SJCRH30 (cell line): ENCODE data around the gene TMTC1. TPM values are rescaled to one million over a fixed set of nuclear protein-coding genes. Genes with fewer than 3 reads are reported as not detected.

Source experiments
- DNase-seq, 2 experiments: peaks; one replicate each; pipeline ENCODE4 v3.0.0-alpha.2; 2015 to 2020
- H3K27ac ChIP-seq: fragments of 250-450 bp; sonication (Bioruptor Pico); 2 replicates; pipeline ENCODE4 v1.5.1; 2020; ENCODE audit warnings: mild to moderate bottlenecking, moderate library complexity
- H3K27me3 ChIP-seq: fragments of 250-450 bp; sonication (Bioruptor Pico); 2 replicates; pipeline ENCODE4 v1.5.1; 2020; ENCODE audit warnings: mild to moderate bottlenecking, moderate library complexity
- H3K36me3 ChIP-seq: fragments of 250-450 bp; sonication (Bioruptor Pico); 2 replicates; pipeline ENCODE4 v1.5.1; 2020; ENCODE audit warnings: mild to moderate bottlenecking, moderate library complexity
- H3K4me1 ChIP-seq: fragments of 250-450 bp; sonication (Bioruptor Pico); 2 replicates; pipeline ENCODE4 v1.5.1; 2020; ENCODE audit warnings: mild to moderate bottlenecking, moderate library complexity
- H3K4me3 ChIP-seq: fragments of 250-450 bp; sonication (Bioruptor Pico); 2 replicates; pipeline ENCODE4 v1.5.1; 2020; ENCODE audit warnings: mild to moderate bottlenecking, moderate library complexity
- H3K9me3 ChIP-seq: fragments of 250-450 bp; sonication (Bioruptor Pico); replicated peaks from 2 replicates; pipeline ENCODE4 v1.5.1; 2020; ENCODE audit warnings: mild to moderate bottlenecking, moderate library complexity
- total RNA-seq: library from RNA; depleted of rRNA; stranded (reverse); fragments of >200 nt; shearing (Covaris generic); gene quantifications from 2 replicates; pipeline ENCODE4 v1.2.3, GENCODE V29; 2014

Gene TMTC1
- total RNA-seq, 1 experiment from 2014 or later: 129 TPM

- H3K4me3 ChIP-seq: no peak overlapping the region
- peaks cover under 1% of the 10 kb centered on the region; the same call in 1 of the 2 replicates for H3K4me1 ChIP-seq
- no peak overlapping the region for H3K27ac ChIP-seq
- H3K9me3 ChIP-seq: peaks cover 3% of the 10 kb centered on the region; the same call in 1 of the 2 replicates
- H3K36me3 ChIP-seq: peaks cover 55% of the 10 kb centered on the region
- no peak for DNase-seq
- H3K27me3 ChIP-seq: no peaks in the 10 kb centered on the region
Measured at GRCh38 chr12:29700761-29701481, 82.8 kb downstream of the TMTC1 start.

- peaks cover 3% of the 10 kb centered on the region; the same call in 1 of the 2 replicates for H3K9me3 ChIP-seq
- no peak overlapping the region for H3K27ac ChIP-seq
- H3K4me3 ChIP-seq: no peak overlapping the region
- DNase-seq: no peak
- no peaks in the 10 kb centered on the region for H3K4me1 ChIP-seq
- peaks cover 48% of the 10 kb centered on the region for H3K36me3 ChIP-seq
- no peaks in the 10 kb centered on the region for H3K27me3 ChIP-seq
Measured at GRCh38 chr12:29698756-29699155, 85.0 kb downstream of the TMTC1 start.

GRCh38 chr12:29695800-29696199 is 87.9 kb downstream of the TMTC1 start:
- H3K4me3 ChIP-seq: no peak overlapping the region
- no peak for DNase-seq
- no peaks in the 10 kb centered on the region for H3K4me1 ChIP-seq
- H3K27ac ChIP-seq: no peak overlapping the region
- H3K27me3 ChIP-seq: no peaks in the 10 kb centered on the region
- peaks cover 3% of the 10 kb centered on the region; the same call in 1 of the 2 replicates for H3K9me3 ChIP-seq
- peaks cover 37% of the 10 kb centered on the region for H3K36me3 ChIP-seq

- no peak overlapping the region for H3K27ac ChIP-seq
- peaks cover 3% of the 10 kb centered on the region; the same call in 1 of the 2 replicates for H3K9me3 ChIP-seq
- no peaks in the 10 kb centered on the region for H3K4me1 ChIP-seq
- H3K27me3 ChIP-seq: no peaks in the 10 kb centered on the region
- H3K36me3 ChIP-seq: peaks cover 34% of the 10 kb centered on the region
- no peak for DNase-seq
- H3K4me3 ChIP-seq: no peak overlapping the region
Measured at GRCh38 chr12:29695026-29695425, 88.7 kb downstream of the TMTC1 start.

GRCh38 chr12:29694002-29694401 is 89.7 kb downstream of the TMTC1 start:
- Histone ChIP-seq H3K9me3 (peaks cover 3% of the 10 kb centered on the region; the same call in 1 of the 2 replicates), H3K27ac (no peak overlapping the region), H3K27me3 (no peaks in the 10 kb centered on the region), H3K4me1 (no peaks in the 10 kb centered on the region), H3K4me3 (no peak overlapping the region), H3K36me3 (peaks cover 26% of the 10 kb centered on the region)
- no peak for DNase-seq

- no peak overlapping the region for H3K4me3 ChIP-seq
- no peaks in the 10 kb centered on the region for H3K4me1 ChIP-seq
- H3K27me3 ChIP-seq: no peaks in the 10 kb centered on the region
- H3K9me3 ChIP-seq: no peaks in the 10 kb centered on the region
- DNase-seq: no peak
- H3K27ac ChIP-seq: no peak overlapping the region
- H3K36me3 ChIP-seq: peaks cover 24% of the 10 kb centered on the region
Measured at GRCh38 chr12:29692237-29692636, 91.5 kb downstream of the TMTC1 start.

- no peak overlapping the region for H3K27ac ChIP-seq
- no peaks in the 10 kb centered on the region for H3K9me3 ChIP-seq
- no peaks in the 10 kb centered on the region for H3K27me3 ChIP-seq
- no peak for DNase-seq
- no peak overlapping the region for H3K4me3 ChIP-seq
- peaks cover 18% of the 10 kb centered on the region for H3K36me3 ChIP-seq
- no peaks in the 10 kb centered on the region for H3K4me1 ChIP-seq
Measured at GRCh38 chr12:29691161-29691854, 92.4 kb downstream of the TMTC1 start.

GRCh38 chr12:29690728-29691127 is 93.0 kb downstream of the TMTC1 start:
- H3K36me3 ChIP-seq: peaks cover 14% of the 10 kb centered on the region
- DNase-seq: no peak
- H3K4me3 ChIP-seq: no peak overlapping the region
- no peaks in the 10 kb centered on the region for H3K27me3 ChIP-seq
- H3K27ac ChIP-seq: no peak overlapping the region
- H3K4me1 ChIP-seq: no peaks in the 10 kb centered on the region
- H3K9me3 ChIP-seq: no peaks in the 10 kb centered on the region

GRCh38 chr12:29688914-29689313 is 94.8 kb downstream of the TMTC1 start:
- H3K36me3 ChIP-seq: peaks cover 8% of the 10 kb centered on the region
- H3K27me3 ChIP-seq: no peaks in the 10 kb centered on the region
- H3K4me3 ChIP-seq: no peak overlapping the region
- H3K4me1 ChIP-seq: no peaks in the 10 kb centered on the region
- DNase-seq: no peak
- H3K27ac ChIP-seq: no peak overlapping the region
- H3K9me3 ChIP-seq: no peaks in the 10 kb centered on the region

GRCh38 chr12:29682088-29682487 is 101.7 kb downstream of the TMTC1 start:
- no peaks in the 10 kb centered on the region for H3K27me3 ChIP-seq
- no peak overlapping the region for H3K4me3 ChIP-seq
- H3K9me3 ChIP-seq: no peaks in the 10 kb centered on the region
- H3K27ac ChIP-seq: no peak overlapping the region
- H3K36me3 ChIP-seq: peaks cover 14% of the 10 kb centered on the region
- H3K4me1 ChIP-seq: no peaks in the 10 kb centered on the region; the same call in 1 of the 2 replicates
- no peak for DNase-seq

GRCh38 chr12:29681370-29681769 is 102.4 kb downstream of the TMTC1 start:
- Histone ChIP-seq H3K4me3 (no peak overlapping the region), H3K9me3 (no peaks in the 10 kb centered on the region), H3K27me3 (no peaks in the 10 kb centered on the region), H3K27ac (no peak overlapping the region), H3K36me3 (peaks cover 14% of the 10 kb centered on the region), H3K4me1 (peaks cover 6% of the 10 kb centered on the region)
- DNase-seq: no peak

GRCh38 chr12:29676676-29677075 is 107.1 kb downstream of the TMTC1 start:
- peak; percentile 22 to 28 for DNase-seq

GRCh38 chr12:29674463-29674862 is 109.3 kb downstream of the TMTC1 start:
- Histone ChIP-seq H3K36me3 (peaks cover 30% of the 10 kb centered on the region), H3K9me3 (no peaks in the 10 kb centered on the region), H3K27ac (no peak overlapping the region), H3K27me3 (no peaks in the 10 kb centered on the region), H3K4me3 (no peak overlapping the region), H3K4me1 (peaks cover 6% of the 10 kb centered on the region)
- DNase-seq: no peak

More at GRCh38 chr12:29676676-29677075, 107.1 kb downstream of the TMTC1 start:
- Histone ChIP-seq H3K9me3 (no peaks in the 10 kb centered on the region), H3K27me3 (no peaks in the 10 kb centered on the region), H3K27ac (no peak overlapping the region), H3K36me3 (peaks cover 17% of the 10 kb centered on the region), H3K4me3 (no peak overlapping the region), H3K4me1 (peaks cover 6% of the 10 kb centered on the region)

- Histone ChIP-seq H3K27me3 (no peaks in the 10 kb centered on the region), H3K9me3 (no peaks in the 10 kb centered on the region), H3K27ac (no peak overlapping the region), H3K36me3 (peaks cover 32% of the 10 kb centered on the region; the same call in 1 of the 2 replicates), H3K4me3 (no peak overlapping the region), H3K4me1 (peaks cover 6% of the 10 kb centered on the region)
- DNase-seq: no peak
Measured at GRCh38 chr12:29673346-29673745, 110.4 kb downstream of the TMTC1 start.

- no peaks in the 10 kb centered on the region for H3K27me3 ChIP-seq
- H3K27ac ChIP-seq: no peak overlapping the region
- H3K36me3 ChIP-seq: peaks cover 31% of the 10 kb centered on the region; the same call in 1 of the 2 replicates
- peak in 1 of 2 experiments; percentile 34 for DNase-seq
- H3K4me3 ChIP-seq: no peak overlapping the region
- peaks cover 6% of the 10 kb centered on the region for H3K4me1 ChIP-seq
- no peaks in the 10 kb centered on the region for H3K9me3 ChIP-seq
Measured at GRCh38 chr12:29672580-29672979, 111.2 kb downstream of the TMTC1 start.
